HG03442 (cell line): ENCODE results near the gene TMEM271.

Experiments used
- ATAC-seq: cut with Tn5 transposase; IDR thresholded peaks from one replicate; pipeline ENCODE4 v1.9.1; 2021; ENCODE audit warnings: mild to moderate bottlenecking, moderate library complexity; ENCODE audit not compliant: unreplicated experiment

Gene TMEM271

GRCh38 chr4:581753-582361 is 5.8 kb upstream of the TMEM271 start:
- no peak for ATAC-seq

GRCh38 chr4:581181-581580 is 5.1 kb upstream of the TMEM271 start:
- no peak for ATAC-seq

GRCh38 chr4:579543-580175 is 3.6 kb upstream of the TMEM271 start:
- no peak for ATAC-seq

- ATAC-seq, result no peak
Observed at GRCh38 chr4:578451-579443, 2.7 kb upstream of the TMEM271 start.

GRCh38 chr4:577499-578450 is 1.7 kb upstream of the TMEM271 start:
- no peak for ATAC-seq

GRCh38 chr4:576991-577498 is 950 bp upstream of the TMEM271 start:
- no peak for ATAC-seq

GRCh38 chr4:575281-576141 is 584 bp downstream of the TMEM271 start:
- no peak for ATAC-seq

- no peak for ATAC-seq
Observed at GRCh38 chr4:574346-575161, 1.5 kb downstream of the TMEM271 start.

- no peak for ATAC-seq
Observed at GRCh38 chr4:573122-573892, 2.8 kb downstream of the TMEM271 start.

GRCh38 chr4:572594-572993 is 3.5 kb downstream of the TMEM271 start:
- ATAC-seq, result no peak

GRCh38 chr4:571838-572572 is 4.1 kb downstream of the TMEM271 start:
- ATAC-seq, result no peak

GRCh38 chr4:570754-571153 is 5.3 kb downstream of the TMEM271 start:
- ATAC-seq, result no peak

- ATAC-seq, result no peak
Observed at GRCh38 chr4:569958-570667, 6.0 kb downstream of the TMEM271 start.

- no peak for ATAC-seq
Observed at GRCh38 chr4:568962-569361, 7.1 kb downstream of the TMEM271 start.

GRCh38 chr4:568351-568652 is 7.8 kb downstream of the TMEM271 start:
- no peak for ATAC-seq

- ATAC-seq, result no peak
Observed at GRCh38 chr4:567457-568350, 8.4 kb downstream of the TMEM271 start.
